Activated CD8-positive, alpha-beta memory T cell treated with anti-CD3 and anti-CD28 coated beads, Interleukin-2, amount 50 U/mL, for 4 hours (primary cell): ENCODE data around the gene EPHA4.

ENCODE experiments used
- DNase-seq: peaks from one replicate; pipeline ENCODE4 v3.0.0-alpha.2; 2020

EPHA4 gene

DNA sequence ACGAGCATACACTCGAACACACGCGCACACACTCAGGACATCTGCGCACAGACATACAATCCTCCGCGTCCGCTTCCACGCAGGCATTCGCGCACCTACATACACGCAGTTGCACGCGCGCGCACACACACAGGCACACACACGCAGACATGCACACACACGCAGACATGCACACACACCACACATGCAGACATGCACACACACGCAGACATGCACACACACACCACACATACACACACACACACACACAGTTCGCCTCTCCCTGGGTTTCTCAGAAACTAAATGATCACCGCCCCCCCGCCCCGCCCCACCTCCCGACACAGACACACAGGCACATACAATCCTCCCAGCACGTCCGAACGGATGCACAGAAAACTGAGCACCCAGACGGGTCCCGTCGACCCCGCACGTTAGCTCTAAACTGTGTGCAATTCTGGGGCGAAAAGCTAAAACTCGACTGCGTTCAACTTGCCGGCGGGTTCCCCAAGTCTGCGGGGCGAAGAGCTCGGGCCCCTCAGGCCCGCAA is 1.0 kb downstream of the EPHA4 start:
- peak; percentile 21 for DNase-seq

DNA sequence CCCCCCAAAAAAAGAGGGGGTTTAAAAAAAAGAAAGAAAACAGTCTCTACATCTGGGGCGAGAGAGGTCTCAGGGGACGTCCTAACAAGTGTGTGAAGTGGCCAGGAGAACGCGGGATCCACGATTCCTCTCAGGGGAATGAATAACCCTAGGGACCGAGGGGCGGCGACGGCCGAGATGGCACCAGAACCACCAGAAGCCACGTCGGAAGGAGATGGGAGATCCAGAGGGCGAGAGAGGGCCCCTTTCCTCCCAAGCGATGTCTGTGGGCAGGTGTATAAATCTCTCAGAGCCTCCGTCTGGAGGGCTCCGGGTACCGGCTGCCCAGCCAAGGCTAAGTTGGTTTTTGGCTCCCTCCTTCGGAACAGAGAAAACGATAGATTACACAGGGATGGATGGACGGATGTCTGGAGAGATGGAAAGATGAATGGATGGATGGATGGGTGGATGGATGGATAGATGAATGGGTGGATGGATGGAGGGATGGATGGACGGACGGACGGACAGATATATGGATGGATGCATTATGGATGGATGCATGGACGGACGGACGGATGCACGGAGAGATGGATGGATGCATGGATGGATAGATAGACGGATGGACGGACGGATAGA is 1.7 kb downstream of the EPHA4 start:
- DNase-seq, result peak; percentile 16

DNA sequence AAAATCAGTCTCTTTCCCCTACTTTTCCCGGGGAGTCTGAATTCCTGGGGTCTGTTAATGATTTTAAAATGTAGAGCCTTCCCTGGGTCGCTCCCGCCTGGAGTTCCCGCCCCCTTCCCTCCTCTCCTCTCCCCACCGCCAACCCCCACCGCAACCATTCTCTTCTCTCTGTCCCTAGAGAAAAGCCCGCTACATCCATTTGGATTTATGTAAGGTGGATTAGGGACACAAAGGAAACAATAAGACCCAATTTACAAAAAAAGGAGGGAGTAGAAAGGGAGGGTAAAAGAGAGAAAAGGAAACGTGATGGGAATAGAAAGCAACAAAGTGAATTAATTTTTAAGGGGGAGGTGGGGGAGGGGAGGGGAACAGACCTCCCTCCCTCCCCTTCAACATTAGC is 2.2 kb downstream of the EPHA4 start:
- DNase-seq, result no peak

GRCh38 chr2:221569425-221569845 is 2.7 kb downstream of the EPHA4 start:
- DNase-seq, result no peak

DNA sequence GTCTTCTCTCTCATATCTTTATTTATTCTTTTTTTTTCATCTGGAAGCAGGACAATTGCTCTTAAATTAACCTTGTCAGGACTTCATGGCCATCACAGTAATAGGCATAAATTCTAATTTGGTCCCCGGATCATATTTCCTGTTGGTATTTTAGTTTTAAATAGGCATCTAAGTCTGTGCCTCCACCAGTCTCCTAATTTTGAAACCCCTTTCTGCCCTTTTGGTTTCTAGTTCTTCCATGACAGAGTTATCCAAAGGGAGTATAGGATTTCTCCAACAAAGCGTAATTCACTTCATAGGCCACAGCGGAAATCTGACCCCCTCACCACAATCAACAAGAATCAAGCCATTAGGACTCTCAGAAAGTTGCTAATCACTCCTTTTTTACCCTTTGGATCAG is 3.8 kb downstream of the EPHA4 start:
- DNase-seq, result no peak

DNA sequence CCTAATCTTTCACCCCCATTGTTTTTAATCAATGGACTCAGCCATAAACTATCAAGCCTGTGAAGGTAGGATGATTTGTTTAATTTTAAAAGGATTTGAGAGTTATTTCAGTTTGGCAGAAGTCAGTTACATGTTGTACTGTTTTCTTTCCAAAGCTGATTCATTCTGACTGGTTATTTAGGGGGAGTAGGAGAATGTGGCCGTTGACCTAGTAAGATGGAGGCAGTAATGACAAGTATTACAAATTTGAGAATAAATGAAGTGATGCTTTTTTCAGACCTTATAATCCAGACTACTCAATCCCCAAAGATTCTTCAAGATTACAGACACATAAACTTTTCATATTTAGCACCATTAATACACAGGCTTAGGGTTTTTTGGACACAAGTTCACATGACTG is 4.3 kb downstream of the EPHA4 start:
- DNase-seq, result no peak

GRCh38 chr2:221567231-221567760 is 4.8 kb downstream of the EPHA4 start:
- DNase-seq, result no peak

- no peak for DNase-seq
Measured at GRCh38 chr2:221563270-221563985, 8.7 kb downstream of the EPHA4 start.

GRCh38 chr2:221562226-221562625 is 9.9 kb downstream of the EPHA4 start:
- no peak for DNase-seq

GRCh38 chr2:221561770-221562169 is 10.3 kb downstream of the EPHA4 start:
- DNase-seq, result no peak

- DNase-seq, result no peak
Measured at GRCh38 chr2:221559991-221560390, 12.1 kb downstream of the EPHA4 start.

- no peak for DNase-seq
Measured at GRCh38 chr2:221558107-221558506, 14.0 kb downstream of the EPHA4 start.

DNA sequence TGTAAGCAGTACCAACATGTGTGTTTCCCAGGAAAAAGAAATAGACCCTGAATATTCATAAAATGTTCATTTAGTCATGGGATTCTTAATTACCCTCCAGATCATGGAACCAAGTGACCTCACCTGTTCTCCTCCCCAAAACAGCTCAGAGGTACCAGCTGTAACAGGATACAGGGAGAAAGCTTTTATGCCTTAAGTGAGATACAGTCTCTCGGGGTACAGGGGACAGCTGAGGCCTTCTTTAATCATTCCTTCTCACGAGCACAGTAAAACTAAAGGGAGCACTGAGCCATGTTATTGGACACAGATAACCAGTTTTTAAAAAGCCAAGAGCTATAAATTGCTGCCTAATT is 16.6 kb downstream of the EPHA4 start:
- no peak for DNase-seq

DNA sequence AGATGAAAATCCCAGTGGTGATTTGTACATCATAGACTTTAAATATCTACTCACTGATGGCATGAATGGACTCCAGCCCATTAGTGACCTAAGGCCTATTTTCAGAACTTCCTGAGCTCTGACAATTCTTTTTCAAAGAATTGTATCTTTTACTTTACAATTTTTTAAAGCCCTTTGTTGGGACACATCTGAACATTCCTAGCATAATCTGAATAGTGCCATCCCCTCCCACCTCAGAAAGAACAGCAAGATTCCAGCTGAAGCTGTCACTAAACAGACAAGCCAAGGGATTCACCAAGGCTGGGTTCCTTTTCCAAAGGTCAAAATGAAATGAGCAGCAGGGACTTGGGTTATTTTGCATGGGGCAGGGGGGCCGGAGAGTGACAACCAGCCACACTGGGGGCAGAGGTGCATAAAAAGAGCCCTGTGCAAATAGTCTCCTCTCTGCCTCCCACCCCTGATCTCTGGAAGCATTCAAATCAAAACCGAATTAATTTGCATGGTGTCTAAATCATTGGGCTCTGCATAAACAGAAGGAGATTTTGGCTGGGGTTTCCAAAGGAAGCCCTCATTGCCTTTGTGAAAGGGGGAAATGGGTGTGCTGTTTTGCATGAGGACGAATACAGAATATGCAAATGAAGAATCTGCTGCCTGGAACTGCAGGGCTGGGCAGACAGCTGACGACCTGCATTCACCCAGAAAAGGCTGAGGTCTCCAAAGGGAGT is 17.2 kb downstream of the EPHA4 start:
- DNase-seq, result no peak

- DNase-seq, result no peak
Measured at GRCh38 chr2:221553333-221553732, 18.8 kb downstream of the EPHA4 start.

GRCh38 chr2:221552291-221552690 is 19.8 kb downstream of the EPHA4 start:
- DNase-seq, result no peak

DNA sequence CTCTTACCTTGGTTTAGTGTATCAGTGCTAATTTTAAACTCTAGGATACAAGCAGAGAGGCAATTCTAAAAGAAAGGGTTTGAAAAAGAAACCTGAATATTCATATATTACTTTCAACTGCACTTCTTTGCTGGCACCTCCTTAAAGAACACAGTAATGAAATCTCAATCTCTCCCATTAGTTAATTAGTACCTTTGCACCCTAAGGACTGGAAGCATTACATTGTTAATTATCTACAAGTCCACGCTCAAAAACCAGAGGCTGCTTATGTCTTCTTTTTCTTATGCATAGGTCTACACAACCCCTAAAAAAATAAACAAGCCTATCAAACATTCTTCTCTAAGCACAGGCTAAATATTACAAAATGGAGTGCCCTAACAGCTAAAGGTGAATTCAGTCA is 20.2 kb downstream of the EPHA4 start:
- no peak for DNase-seq

GRCh38 chr2:221549143-221549542 is 23.0 kb downstream of the EPHA4 start:
- no peak for DNase-seq

- no peak for DNase-seq
Measured at GRCh38 chr2:221546505-221547225, 25.4 kb downstream of the EPHA4 start.

DNA sequence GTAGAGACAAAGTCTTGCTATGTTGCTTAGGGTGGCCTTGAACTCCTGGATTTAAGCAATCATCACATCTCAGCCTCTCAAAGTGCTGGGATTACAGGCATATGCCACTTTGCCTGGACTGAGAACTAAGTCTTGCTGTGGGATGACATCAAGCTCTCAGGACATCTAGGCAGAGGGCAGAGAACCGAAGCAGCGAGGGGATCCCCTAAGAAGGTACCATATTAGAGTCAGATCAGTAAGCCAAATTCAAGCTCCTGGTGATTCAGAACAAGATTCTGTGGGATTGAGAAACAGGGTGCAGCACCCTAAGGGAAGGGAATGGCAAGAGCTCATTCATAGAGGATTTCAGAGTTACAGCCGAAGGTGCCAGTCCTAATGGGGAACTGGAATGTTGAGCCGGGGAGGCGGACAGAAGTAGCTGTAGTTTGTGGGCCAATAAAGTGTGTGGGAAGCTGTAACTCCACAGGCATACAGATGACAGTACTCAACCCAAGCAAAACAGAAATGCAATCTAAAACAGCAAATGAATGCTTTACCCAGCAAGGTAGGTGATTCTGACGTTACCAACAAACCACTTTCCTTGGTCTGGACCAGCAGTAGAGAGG is 30.9 kb downstream of the EPHA4 start:
- no peak for DNase-seq

GRCh38 chr2:221539246-221539645 is 32.9 kb downstream of the EPHA4 start:
- DNase-seq, result no peak

DNA sequence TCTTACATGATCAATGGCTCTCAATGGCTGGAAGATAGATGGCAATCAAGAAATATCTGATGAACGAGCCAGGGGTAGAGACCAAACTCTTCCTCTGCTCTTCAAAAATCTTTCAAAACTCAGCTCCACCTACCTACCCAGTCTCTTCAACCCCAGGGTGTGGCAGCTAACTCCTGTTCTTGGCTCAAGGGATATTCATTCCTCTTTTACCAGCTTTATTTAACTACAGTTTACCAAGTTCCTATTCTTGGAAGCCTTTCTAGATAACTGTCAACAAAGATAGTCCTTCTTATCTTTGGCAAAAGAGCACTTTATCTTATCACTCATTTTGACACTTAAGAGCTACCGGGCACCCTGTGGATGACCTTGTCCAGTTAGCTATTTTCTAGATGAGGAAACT is 36.3 kb downstream of the EPHA4 start:
- no peak for DNase-seq

DNA sequence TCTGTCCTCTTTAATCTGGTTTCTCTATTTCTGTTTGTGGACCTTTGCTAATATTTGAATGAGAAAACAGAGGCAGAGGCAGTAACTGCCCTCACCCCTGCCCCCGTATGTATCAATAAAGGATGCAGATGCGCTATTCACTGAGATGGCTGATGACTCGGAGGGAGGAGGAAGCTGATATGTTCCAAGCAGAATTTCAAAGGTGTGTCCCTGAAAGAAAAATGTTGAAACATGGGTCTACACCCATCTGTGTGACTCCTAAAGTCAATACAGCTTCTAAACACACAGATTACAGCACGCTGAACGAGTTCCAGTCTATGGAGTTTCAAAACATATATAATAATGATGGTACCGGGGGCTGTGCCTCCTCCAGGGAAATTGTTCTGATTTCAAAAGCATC is 38.8 kb downstream of the EPHA4 start:
- DNase-seq, result no peak
